Transverse colon (tissue), 4 donors: ENCODE data around the gene OSGIN1.

Experiments
- CTCF ChIP-seq, 5 experiments: fragments of 200-600 bp in 3 of 5; fragments of 450-650 bp in 2 of 5; sonication (generic) in 3 of 5; IDR thresholded peaks; 1 replicate in 2 of 5; 2 replicates in 3 of 5; pipeline ENCODE4 v1.5.1; 2016 to 2017; ENCODE audit warnings: antibody characterized with exemption in 5 of 5, inconsistent platforms in 3 of 5, mild to moderate bottlenecking in 2 of 5, moderate library complexity in 1 of 5
- POLR2A ChIP-seq: fragments of 450-650 bp; IDR thresholded peaks from one replicate; pipeline ENCODE4 v1.6.1; 2016; ENCODE audit warnings: antibody characterized with exemption, mild to moderate bottlenecking, moderate library complexity
- POLR2AphosphoS5 ChIP-seq, 3 donors: sonication (generic); formaldehyde crosslinking; IDR thresholded peaks; one replicate each; pipeline ENCODE4 v1.6.1; 2016; ENCODE audit warnings: antibody characterized with exemption in 3 of 3

- TF ChIP-seq CTCF (IDR thresholded peaks at IDR 0.05), result no peak
- no peak for TF ChIP-seq POLR2AphosphoS5 (IDR thresholded peaks at IDR 0.05)
- TF ChIP-seq POLR2A, result no peak
Observed at GRCh38 chr16:83974475-83974874, 21.4 kb downstream of the OSGIN1 start.
